T-cell (primary cell): ENCODE data around the gene GRIN2C. TPM values are rescaled to one million over a fixed set of nuclear protein-coding genes. Genes with fewer than 3 reads are reported as not detected.

Source experiments
- ATAC-seq, 4 experiments: fragments of 200-7000 bp in 3 of 4; fragments of 150-1000 bp in 1 of 4; cut with Tn5 transposase; replicated peaks in 1 of 4; 1 replicate in 3 of 4; 2 replicates in 1 of 4; pipeline ENCODE4 v1.10.0; 2021; ENCODE audit warnings: moderate library complexity in 3 of 4, mild to moderate bottlenecking in 2 of 4, moderate number of reproducible peaks in 1 of 4
- CTCF ChIA-PET, 2 donors: fragments of 300-600 bp; sonication (Branson Sonifier 250); formaldehyde crosslinking; loops; one replicate each; lab custom pipeline; 2022; ENCODE audit warnings: antibody characterized with exemption in 2 of 2; lab: Charles Lee
- POLR2A ChIA-PET, 2 donors: fragments of 300-600 bp; sonication (Branson Sonifier 250); formaldehyde crosslinking; loops; one replicate each; lab custom pipeline; 2022; ENCODE audit warnings: antibody characterized with exemption in 2 of 2; lab: Charles Lee
- DNase-seq, 35 experiments: peaks; one replicate each; pipeline versions ENCODE4 v3.0.0 to v3.0.0-alpha.2; 2013 to 2023
- H3K27ac ChIP-seq: one replicate; pipeline ENCODE4 v1.5.1; 2013; ENCODE audit warnings: low read length
- H3K27me3 ChIP-seq, 2 experiments: replicated peaks in 1 of 2; 1 replicate in 1 of 2; 2 replicates in 1 of 2; pipeline versions ENCODE4 v1.6.1 to v1.7.0; 2013; ENCODE audit warnings: low read length in 1 of 2, mixed read lengths in 1 of 2; ENCODE audit not compliant: control insufficient read depth in 2 of 2, insufficient read depth in 2 of 2; ENCODE audit errors: extremely low read depth in 1 of 2
- H3K36me3 ChIP-seq, 2 donors: 1 replicate in 1 of 2; 2 replicates in 1 of 2; pipeline versions ENCODE4 v1.6.1 to v1.7.0; 2013; ENCODE audit warnings: low read length in 1 of 2; ENCODE audit not compliant: control insufficient read depth in 2 of 2, insufficient read depth in 1 of 2; ENCODE audit errors: extremely low read depth in 1 of 2
- H3K4me1 ChIP-seq, 2 experiments: 1 replicate in 1 of 2; 2 replicates in 1 of 2; pipeline versions ENCODE4 v1.6.1 to v1.7.0; 2013; ENCODE audit warnings: low read length in 2 of 2, mixed read lengths in 1 of 2; ENCODE audit not compliant: insufficient read depth in 2 of 2, control insufficient read depth in 1 of 2; ENCODE audit errors: extremely low read depth in 1 of 2
- H3K4me3 ChIP-seq, 2 donors: 1 replicate in 1 of 2; 2 replicates in 1 of 2; pipeline versions ENCODE4 v1.5.1 to v1.7.0; 2013; ENCODE audit warnings: mild to moderate bottlenecking in 2 of 2, low read length in 1 of 2, moderate library complexity in 1 of 2; ENCODE audit not compliant: control insufficient read depth in 1 of 2; ENCODE audit errors: extremely low read depth in 1 of 2
- H3K9me3 ChIP-seq: 2 replicates; pipeline ENCODE4 v1.7.0; 2013
- H3K27ac Mint-ChIP-seq, 2 donors: one replicate each; pipeline ENCODE4 v1.8.0; 2020 to 2021; ENCODE audit warnings: mild to moderate bottlenecking in 2 of 2, mixed read lengths in 2 of 2
- H3K27me3 Mint-ChIP-seq, 2 donors: one replicate each; pipeline ENCODE4 v1.8.0; 2021 to 2022; ENCODE audit warnings: mixed read lengths in 2 of 2
- H3K36me3 Mint-ChIP-seq: one replicate; pipeline ENCODE4 v1.8.0; 2021; ENCODE audit warnings: mixed read lengths
- H3K4me1 Mint-ChIP-seq, 3 donors: one replicate each; pipeline ENCODE4 v1.8.0; 2020 to 2022; ENCODE audit warnings: mixed read lengths in 3 of 3, mild to moderate bottlenecking in 1 of 3
- H3K4me3 Mint-ChIP-seq, 3 donors: one replicate each; pipeline ENCODE4 v1.8.0; 2020 to 2022; ENCODE audit warnings: mild to moderate bottlenecking in 3 of 3, mixed read lengths in 3 of 3, moderate library complexity in 3 of 3
- H3K9me3 Mint-ChIP-seq, 3 donors: one replicate each; pipeline ENCODE4 v1.8.0; 2020 to 2022; ENCODE audit warnings: mixed read lengths in 3 of 3
- WGBS: methylation state at CpG from one replicate; pipeline ENCODE4 v1.1.5; 2013; ENCODE audit warnings: missing lambda C conversion rate; ENCODE audit not compliant: insufficient coverage; 5-methylcytosine and 5-hydroxymethylcytosine counted together
- total RNA-seq, 35 experiments: library from RNA in 6 of 35; stranded (reverse) in 6 of 35; fragments of 120-200 nt in 1 of 35; gene quantifications; one replicate each; pipeline versions ENCODE4 v1.2.1 to v1.2.4 and lab custom pipeline; 2013 to 2026

Gene GRIN2C
- total RNA-seq, 5 donors from 2014 or later (not counting 1 experiment from before 2014, with no cell fraction given): not detected

- POLR2A ChIA-PET: interaction anchor here in 1 of 2 donors (0.7 kb wide), 1 partner anchor 469 kb away, joined by 4 read pairs; no protein-coding TSS in a partner anchor
- Mint-ChIP-seq H3K36me3 (no peaks in the 10 kb centered on the region), H3K27ac (peak overlapping the region in 1 of 2 donors; percentile 11), H3K4me1 (peaks cover 10 to 18% (median 12%) of the 10 kb centered on the region in 3 donors), H3K9me3 (no peaks in the 10 kb centered on the region), H3K27me3 (peaks cover 40 to 53% of the 10 kb centered on the region in 2 donors), H3K4me3 (peak overlapping the region; percentile 66 to 75 (median 70))
- H3K4me3 ChIP-seq: peak overlapping the region; percentile 39 to 47
- 12% methylated on average over 76 of the region's 76 CpGs for WGBS
- no peaks in the 10 kb centered on the region for H3K9me3 ChIP-seq
- H3K36me3 ChIP-seq: no peaks in the 10 kb centered on the region
- no peak overlapping the region for H3K27ac ChIP-seq
- peaks cover 0 to 15% of the 10 kb centered on the region in 2 experiments for H3K4me1 ChIP-seq
- CTCF ChIA-PET: interaction anchor here (0.6 to 1.3 kb wide), 2 partner anchors 21 to 317 kb away, joined by 3 to 8 read pairs; no protein-coding TSS in a partner anchor
- H3K27me3 ChIP-seq: peaks cover 9 to 75% of the 10 kb centered on the region in 2 experiments
- ATAC-seq (peak; percentile 90 to 92 (median 90)), DNase-seq (peak in 34 of 35 experiments; percentile 21 to 82 (median 50))
Observed at GRCh38 chr17:74852237-74853047, 7.2 kb downstream of the GRIN2C start.

GRCh38 chr17:74851612-74852236, 8.0 kb downstream of the GRIN2C start:
- POLR2A ChIA-PET: interaction anchor here in 1 of 2 donors (0.7 kb wide), 1 partner anchor 468 kb away, joined by 4 read pairs; no protein-coding TSS in a partner anchor
- ATAC-seq (no peak), DNase-seq (no peak)
- Mint-ChIP-seq H3K36me3 (no peaks in the 10 kb centered on the region), H3K9me3 (no peaks in the 10 kb centered on the region), H3K27ac (no peak overlapping the region), H3K4me1 (peaks cover 10 to 18% (median 12%) of the 10 kb centered on the region in 3 donors), H3K27me3 (peaks cover 33 to 45% of the 10 kb centered on the region in 2 donors), H3K4me3 (peak overlapping the region in 1 of 3 donors; percentile 45)
- Histone ChIP-seq H3K9me3 (no peaks in the 10 kb centered on the region), H3K27me3 (peaks cover 3 to 69% of the 10 kb centered on the region in 2 experiments), H3K36me3 (no peaks in the 10 kb centered on the region), H3K4me3 (no peak overlapping the region), H3K4me1 (peaks cover 0 to 15% of the 10 kb centered on the region in 2 experiments), H3K27ac (no peak overlapping the region)
- CTCF ChIA-PET: interaction anchor here in 1 of 2 donors (1.3 kb wide), 1 partner anchor 21 kb away, joined by 8 read pairs; no protein-coding TSS in a partner anchor
- 64% methylated on average over 27 of the region's 29 CpGs for WGBS

- Mint-ChIP-seq H3K27me3 (peaks cover 26 to 37% of the 10 kb centered on the region in 2 donors), H3K9me3 (no peaks in the 10 kb centered on the region), H3K4me3 (peak overlapping the region in 1 of 3 donors; percentile 45), H3K4me1 (peaks cover 10 to 18% (median 12%) of the 10 kb centered on the region in 3 donors), H3K36me3 (no peaks in the 10 kb centered on the region), H3K27ac (no peak overlapping the region)
- H3K27me3 ChIP-seq: peaks cover 2 to 66% of the 10 kb centered on the region in 2 experiments
- H3K9me3 ChIP-seq: no peaks in the 10 kb centered on the region
- H3K4me3 ChIP-seq: no peak overlapping the region
- CTCF ChIA-PET: interaction anchor here in 1 of 2 donors (0.9 kb wide), 1 partner anchor 45 kb away, joined by 3 read pairs; no protein-coding TSS in a partner anchor
- no peak overlapping the region for H3K27ac ChIP-seq
- H3K4me1 ChIP-seq: peaks cover 0 to 15% of the 10 kb centered on the region in 2 experiments
- ATAC-seq (no peak), DNase-seq (no peak)
- H3K36me3 ChIP-seq: no peaks in the 10 kb centered on the region
- POLR2A ChIA-PET: no interaction called here
- WGBS: 55% methylated on average over 2 of the region's 3 CpGs
Observed at GRCh38 chr17:74850914-74851313, 8.8 kb downstream of the GRIN2C start.

GRCh38 chr17:74850310-74850709, 9.4 kb downstream of the GRIN2C start:
- no peak overlapping the region for H3K27ac ChIP-seq
- Mint-ChIP-seq H3K27ac (no peak overlapping the region), H3K4me3 (no peak overlapping the region), H3K36me3 (no peaks in the 10 kb centered on the region), H3K9me3 (no peaks in the 10 kb centered on the region), H3K4me1 (peaks cover 10 to 18% (median 12%) of the 10 kb centered on the region in 3 donors), H3K27me3 (peaks cover 22 to 31% of the 10 kb centered on the region in 2 donors)
- ChIA-PET POLR2A (no interaction called here), CTCF (interaction anchor here in 1 of 2 donors (0.9 kb wide), 1 partner anchor 45 kb away, joined by 3 read pairs; no protein-coding TSS in a partner anchor)
- no peaks in the 10 kb centered on the region for H3K9me3 ChIP-seq
- DNase-seq (no peak), ATAC-seq (no peak)
- H3K27me3 ChIP-seq: peaks cover 2 to 63% of the 10 kb centered on the region in 2 experiments
- H3K36me3 ChIP-seq: no peaks in the 10 kb centered on the region
- no peak overlapping the region for H3K4me3 ChIP-seq
- WGBS: 85% methylated on average over 17 of the region's 17 CpGs
- H3K4me1 ChIP-seq: peaks cover 0 to 15% of the 10 kb centered on the region in 2 experiments

GRCh38 chr17:74848656-74849399, 10.9 kb downstream of the GRIN2C start:
- no peaks in the 10 kb centered on the region for H3K36me3 ChIP-seq
- no peaks in the 10 kb centered on the region for H3K9me3 ChIP-seq
- no peak overlapping the region for H3K4me3 ChIP-seq
- peaks cover 10 to 21% of the 10 kb centered on the region in 2 donors for H3K27me3 Mint-ChIP-seq
- H3K27me3 ChIP-seq: peaks cover 2 to 51% of the 10 kb centered on the region in 2 experiments
- CTCF ChIA-PET: no interaction called here
- H3K9me3 Mint-ChIP-seq: no peaks in the 10 kb centered on the region
- no peak overlapping the region for H3K27ac Mint-ChIP-seq
- peaks cover 10 to 18% (median 12%) of the 10 kb centered on the region in 3 donors for H3K4me1 Mint-ChIP-seq
- peaks cover 4% of the 10 kb centered on the region for H3K36me3 Mint-ChIP-seq
- no peak overlapping the region for H3K4me3 Mint-ChIP-seq
- DNase-seq (no peak), ATAC-seq (no peak)
- no peak overlapping the region for H3K27ac ChIP-seq
- 74% methylated on average over 7 of the region's 9 CpGs for WGBS
- POLR2A ChIA-PET: no interaction called here
- H3K4me1 ChIP-seq: peaks cover 0 to 15% of the 10 kb centered on the region in 2 experiments
